HG03354 (cell line): ENCODE measurements around the gene CPNE5.

Source experiments
- ATAC-seq: cut with Tn5 transposase; IDR thresholded peaks from one replicate; pipeline ENCODE4 v1.9.1; 2021; ENCODE audit warnings: mild to moderate bottlenecking; ENCODE audit not compliant: unreplicated experiment, poor library complexity, severe bottlenecking

CPNE5 gene

DNA sequence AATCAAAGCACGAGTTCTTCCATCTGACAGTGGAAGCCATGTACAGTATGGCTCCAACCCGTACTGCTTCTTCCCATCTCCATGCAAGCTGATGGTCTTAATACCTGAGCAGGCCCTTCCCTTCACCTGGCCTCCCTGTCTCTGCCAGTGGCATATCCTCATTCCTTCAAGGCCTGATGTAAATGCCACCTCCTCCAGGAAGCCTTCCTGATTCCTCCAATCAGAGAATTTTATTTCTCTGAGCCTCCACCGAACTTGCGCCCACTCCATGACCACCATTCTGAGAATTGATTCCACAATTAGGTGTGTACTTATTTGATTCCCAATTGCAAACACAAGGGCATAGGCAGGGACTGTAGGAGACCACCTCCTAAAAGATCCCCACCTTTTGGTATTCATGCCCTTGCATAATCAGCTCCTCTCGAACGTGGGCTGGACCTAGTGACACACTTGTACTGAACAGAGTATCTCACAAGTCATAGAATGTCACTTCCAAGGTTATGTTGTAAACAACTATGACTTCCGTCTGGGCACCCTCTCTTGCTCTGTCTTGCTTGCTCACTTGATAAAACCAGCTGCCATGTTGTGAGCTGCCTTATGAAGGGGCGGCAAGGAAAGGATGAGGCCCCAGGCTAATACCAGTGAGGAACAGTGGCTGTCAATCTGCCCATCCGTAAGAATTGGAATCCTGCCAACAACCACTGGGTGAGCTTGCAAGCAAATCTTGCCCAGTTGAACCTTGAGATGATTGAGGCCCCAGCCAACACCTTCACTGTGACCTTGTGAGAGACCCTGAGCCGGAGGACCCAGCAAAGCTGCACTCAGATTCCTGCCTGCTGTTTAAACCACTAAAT lies 38.8 kb downstream of the CPNE5 start:
- no peak for ATAC-seq

DNA sequence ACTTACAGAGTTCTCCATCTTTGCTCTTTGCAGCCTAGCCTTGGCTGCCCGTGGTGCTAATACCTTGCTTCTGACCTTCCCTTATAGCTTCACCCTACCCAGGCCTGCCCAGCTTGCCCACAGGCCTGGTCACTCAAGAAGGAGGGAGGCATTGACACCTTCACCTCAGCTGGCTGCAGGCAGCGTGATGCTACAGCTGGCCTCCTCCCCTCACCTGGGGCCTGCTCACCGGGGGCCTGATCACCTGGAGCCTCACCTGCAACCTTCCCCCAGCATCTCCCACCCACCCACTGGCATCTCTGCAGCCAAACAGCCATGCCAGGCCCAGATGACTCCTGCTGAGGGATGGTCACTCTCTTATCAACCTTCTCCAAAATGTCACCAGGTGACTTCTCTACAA lies 40.4 kb downstream of the CPNE5 start:
- no peak for ATAC-seq

DNA sequence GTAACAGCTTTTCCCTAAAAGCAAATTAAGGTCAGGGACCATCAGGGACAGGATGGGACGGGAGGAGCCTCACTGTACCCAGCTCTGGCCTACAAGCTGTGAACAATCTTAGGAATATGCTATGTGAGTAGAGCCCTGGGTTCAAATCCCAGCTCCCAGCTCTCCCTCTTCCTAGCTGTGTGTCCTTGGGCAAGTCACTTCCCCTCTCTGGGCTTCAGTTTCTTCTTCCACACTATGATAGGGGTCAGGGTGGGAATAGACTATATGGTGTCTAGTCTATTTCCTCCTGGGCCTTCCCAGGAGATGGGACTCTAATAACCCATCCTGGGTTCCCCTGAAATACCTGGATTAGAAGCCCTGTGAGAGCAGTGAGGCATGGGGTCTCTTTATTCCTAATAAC lies 41.6 kb downstream of the CPNE5 start:
- no peak for ATAC-seq

DNA sequence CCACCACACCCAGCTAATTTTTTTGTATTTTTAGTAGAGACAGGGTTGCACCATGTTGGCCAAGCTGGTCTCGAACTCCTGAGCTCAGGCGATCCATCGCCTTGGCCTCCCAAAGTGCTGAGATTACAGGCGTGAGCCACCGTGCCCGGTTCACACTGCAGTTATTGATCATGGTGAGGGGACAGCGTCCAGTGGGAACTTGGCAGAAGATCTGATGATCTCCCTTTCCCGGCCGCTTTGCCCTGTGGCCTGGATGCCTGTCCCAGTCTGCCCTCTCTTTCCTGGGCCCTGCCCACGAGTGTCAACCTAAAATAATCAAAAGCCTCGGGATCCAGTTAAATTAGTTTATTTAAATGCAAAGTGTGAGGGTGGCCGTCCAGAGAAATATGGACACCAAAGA lies 42.2 kb downstream of the CPNE5 start:
- no peak for ATAC-seq

DNA sequence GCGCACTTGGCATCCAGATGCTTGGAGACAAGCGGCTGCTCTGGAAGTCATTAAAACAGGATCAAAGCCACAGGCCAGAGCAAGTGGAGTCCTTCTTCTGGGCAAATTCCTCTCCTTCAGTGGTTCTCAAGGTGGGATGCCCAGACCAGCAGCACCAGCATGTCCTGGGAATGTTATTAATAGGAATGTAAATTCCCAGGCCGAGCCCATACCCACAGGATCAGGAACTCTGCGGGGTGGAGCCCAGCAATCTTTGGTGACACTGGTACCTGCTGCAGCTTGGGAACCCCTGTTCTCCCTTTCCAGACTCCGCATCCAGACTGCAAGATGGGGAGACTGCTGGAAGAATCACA lies 44.6 kb downstream of the CPNE5 start:
- no peak for ATAC-seq

DNA sequence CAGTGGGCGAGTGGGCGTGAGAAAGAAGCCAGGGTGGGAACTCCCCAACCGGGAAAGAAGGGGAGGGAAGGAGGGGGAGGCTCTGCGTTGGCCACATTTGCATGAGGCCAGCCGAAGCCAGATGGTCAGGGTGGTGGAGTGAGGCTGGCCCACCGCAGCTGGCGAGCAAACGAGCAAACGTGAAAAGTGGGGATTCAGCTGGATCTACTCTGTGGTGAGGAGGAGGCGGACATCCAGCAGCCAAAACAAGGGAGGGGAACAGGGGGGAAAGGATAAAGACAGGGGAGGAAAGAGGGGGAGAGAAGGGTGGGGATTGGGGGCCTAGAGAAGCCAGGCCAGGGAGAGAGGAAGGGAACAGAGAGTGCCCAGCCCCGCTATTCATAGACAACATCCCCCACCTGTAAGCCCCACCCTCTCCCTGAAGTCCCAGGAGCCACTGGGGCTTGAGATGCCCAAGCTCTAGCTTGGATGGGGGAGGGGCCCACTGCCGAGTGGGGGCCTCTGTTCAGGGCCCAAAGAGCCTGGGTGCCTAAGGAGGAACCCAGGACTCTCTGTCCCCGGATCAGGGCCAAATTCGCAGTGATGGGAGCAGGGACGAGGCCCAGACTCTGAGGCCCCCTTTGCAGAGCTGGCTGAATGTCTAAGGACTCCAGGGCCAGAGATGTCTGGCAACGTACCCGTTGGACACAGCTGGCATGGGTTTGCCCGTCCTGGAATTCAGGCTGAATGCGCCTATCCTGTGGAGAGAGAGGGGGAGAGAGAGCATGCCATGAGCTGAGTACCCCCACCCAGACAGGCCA lies 45.1 kb downstream of the CPNE5 start:
- no peak for ATAC-seq

DNA sequence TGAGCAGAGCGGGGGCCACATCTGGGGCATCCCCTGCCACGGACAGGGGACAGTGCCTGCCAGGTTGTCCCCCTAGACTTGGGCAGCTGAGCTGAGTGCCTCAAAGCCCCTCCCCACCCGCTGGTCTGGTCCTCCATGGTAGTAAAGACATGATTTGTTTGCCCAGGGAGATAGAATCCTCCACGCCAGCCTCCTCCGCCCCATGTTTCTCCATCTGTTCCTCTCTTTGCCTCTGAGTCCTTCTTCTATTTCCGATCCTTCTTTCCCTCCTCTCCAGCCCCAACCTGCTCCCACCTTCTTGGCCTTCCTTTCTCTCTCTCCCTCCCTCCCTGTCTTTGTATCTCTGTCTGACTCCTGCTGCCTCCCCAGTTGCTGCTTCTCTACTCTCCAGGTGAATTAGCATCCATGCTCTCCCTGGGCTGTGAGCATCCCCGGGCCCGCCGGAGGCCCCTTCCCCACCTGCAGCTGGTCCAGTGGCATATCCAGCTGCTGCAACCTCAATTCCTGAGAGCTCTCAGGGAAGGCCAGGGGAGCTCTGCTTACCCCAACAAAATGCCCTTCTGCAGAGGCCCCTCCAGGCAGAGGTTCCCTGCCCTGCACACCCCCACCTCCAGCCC lies 45.8 kb downstream of the CPNE5 start:
- ATAC-seq: no peak

DNA sequence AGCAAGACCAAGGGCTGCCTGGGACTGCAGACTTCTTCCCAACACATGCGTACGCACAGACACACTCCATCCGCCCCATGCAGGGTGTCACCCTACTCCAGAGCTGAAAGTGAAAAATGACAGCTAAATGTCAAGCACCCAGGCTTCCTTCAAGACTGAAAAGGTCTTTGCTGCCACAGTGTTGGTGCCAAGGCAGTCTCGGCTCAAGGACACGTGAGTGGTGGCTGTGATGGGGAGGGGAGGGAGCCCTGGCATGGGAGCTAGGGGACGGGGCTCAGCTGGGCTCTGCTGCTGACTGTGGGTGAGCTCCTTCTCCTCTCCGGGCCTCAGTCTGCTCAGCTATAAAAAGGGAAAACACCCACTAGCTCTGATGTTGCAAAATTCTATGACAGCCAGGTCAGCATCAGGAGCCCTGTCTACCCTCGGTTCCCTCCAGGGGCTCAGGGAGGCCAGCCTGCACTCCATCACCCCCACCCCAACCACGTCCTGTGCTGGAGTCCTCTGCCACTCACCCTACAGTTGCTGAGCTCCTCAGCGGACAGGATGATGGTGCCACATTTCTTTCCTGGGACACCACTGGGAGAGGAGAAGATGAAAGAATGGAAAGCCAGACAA lies 47.6 kb downstream of the CPNE5 start:
- ATAC-seq: no peak

DNA sequence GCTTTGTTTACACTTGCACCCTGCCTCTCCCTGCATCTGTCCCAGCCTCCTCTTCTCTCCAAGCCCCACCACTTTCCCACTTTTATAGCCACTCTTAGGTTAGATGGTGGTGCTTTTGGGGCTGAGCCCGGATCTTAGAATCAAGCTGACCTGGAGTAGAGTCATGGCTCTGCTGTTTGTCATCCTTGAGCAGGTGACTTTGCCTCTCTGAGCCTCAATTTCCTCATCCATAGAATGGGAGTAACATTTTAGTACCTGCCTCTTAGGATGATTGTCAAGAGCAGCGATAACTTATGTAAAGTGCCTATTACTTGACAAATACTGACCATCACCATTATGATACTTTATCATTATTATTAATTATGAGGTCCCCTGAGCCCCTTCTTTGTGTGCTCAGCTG lies 48.2 kb downstream of the CPNE5 start:
- no peak for ATAC-seq

DNA sequence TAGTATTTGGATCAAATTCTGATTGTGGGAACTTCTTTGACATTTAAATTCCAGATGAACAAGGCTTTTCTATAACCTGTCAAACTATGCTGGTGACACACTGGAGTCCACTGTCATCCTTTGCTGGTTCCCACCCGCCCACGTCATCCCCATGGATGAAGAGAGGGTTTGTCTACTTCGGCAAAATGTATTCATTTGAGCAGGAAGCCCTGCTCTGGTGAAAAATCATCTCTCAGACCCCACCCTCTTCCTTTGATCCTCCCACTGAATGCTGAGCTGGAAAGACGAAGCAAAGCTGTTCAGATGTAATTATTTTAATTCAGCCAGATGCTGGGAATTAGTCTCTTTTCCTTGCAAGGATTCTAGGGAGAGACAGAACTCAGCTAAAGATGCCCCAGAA lies 50.5 kb downstream of the CPNE5 start:
- no peak for ATAC-seq

DNA sequence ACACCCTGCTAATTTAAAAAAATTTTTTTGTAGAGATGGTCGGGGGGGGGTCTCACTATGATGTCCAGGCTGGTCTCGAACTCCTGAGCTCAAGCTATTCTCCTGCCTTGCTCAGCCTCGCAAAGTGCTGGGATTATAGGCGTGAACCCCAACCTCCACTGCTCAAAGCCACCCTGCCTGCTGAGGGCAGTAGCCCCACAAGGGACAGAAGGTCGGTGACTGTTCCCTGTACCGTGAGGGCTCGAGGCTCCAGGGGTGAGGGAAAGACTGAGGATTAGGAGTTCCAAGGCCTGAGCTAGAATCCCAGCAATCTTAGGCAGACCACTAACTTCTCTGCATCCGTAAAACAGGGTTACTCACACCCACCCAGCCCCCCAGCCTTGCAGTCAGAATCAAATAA lies 51.1 kb downstream of the CPNE5 start:
- no peak for ATAC-seq

DNA sequence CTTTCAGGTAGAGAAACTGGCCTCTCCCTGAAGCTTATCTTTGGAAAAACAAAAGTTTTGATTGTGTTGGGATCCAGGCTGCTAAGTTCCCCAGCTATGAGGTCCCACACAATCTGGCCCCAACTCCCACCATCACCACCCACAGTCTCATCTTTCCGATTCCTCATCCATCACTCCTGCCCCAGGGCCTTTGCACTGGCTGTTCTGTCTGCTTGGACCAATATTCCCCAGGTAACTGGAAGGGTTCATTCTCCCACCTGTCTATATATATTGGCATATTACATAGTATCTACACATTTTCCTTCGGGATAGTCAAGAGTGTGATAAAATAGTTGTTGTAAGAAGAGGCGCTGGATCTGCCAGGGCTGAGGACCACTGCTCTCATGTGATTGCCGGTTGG lies 52.0 kb downstream of the CPNE5 start:
- ATAC-seq: no peak

DNA sequence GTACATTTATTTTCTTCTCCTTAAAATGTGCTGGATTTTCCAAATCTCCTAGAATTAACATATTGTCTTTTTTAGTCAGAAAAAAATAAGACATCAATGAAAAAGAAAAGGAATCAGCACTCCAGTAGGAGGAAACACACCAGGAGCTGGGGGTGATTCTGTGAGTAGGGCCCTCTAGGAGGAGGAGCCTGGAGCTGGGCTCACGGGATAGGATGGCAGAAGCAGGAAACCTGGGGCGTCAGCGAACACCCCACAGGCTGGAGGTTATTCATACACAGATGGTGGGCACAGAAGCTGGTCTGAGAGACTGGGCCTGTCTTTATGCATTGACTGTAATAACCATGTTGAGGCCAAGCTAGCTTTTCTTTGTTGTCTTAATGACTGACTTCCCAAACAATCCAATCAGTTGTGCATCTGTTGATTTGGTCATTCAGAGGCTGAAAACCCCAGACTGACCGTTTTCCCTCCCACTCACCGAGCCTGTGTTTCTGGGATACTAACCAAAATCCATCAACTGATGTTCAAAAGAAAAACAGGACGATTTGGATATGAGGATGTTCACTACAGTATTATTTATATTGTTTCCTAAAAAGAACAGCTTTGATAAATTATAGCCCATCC lies 53.1 kb downstream of the CPNE5 start:
- no peak for ATAC-seq

DNA sequence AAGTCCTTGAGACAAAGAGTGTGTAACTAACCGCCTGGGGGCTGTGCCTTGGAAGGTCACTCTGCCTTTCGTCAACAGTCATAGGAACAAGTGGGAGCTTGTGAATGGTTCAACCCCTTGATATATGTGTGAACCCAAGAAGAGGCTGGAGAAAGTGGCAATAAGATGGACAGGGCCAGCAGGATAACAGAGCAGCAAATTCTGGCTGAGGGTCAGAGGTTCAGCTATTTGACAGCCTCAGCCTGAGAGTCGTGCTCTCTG lies 54.9 kb downstream of the CPNE5 start:
- ATAC-seq: no peak

DNA sequence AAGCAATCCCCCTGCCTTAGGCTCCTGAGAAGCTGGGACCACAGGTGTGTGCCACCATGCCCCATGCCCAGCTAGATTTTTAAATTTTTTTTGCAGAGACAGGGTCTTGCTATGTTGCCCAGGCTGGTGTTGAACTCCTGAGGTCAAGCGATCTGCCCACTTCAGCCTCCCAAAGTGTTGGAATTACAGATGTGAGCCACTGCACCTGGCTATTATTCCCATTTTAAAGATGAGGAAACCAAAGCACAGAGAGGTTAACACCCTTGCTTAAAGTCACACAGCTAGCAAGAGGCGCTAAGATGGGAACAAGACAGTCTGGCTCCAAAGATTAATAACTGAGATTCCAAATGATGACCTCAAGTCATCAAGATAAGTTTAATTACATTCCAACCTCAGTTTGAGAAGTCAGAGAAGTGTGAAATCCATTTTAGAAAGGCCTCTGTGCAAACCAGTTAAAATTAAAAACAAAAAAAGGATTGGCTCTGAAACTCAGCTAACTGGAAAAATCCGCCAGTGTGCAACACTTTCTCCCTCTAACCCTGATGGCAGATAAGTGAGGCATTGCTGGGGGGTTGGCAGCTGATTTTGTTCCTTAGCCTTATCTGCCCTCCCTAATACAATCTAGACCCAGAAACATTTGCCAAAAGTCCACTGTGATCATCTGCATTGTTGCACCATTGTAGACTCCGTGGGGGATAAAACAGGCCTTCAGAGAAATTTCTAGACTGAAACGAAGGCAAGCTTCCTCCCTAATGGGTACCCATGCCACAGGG lies 55.5 kb downstream of the CPNE5 start:
- ATAC-seq: no peak

DNA sequence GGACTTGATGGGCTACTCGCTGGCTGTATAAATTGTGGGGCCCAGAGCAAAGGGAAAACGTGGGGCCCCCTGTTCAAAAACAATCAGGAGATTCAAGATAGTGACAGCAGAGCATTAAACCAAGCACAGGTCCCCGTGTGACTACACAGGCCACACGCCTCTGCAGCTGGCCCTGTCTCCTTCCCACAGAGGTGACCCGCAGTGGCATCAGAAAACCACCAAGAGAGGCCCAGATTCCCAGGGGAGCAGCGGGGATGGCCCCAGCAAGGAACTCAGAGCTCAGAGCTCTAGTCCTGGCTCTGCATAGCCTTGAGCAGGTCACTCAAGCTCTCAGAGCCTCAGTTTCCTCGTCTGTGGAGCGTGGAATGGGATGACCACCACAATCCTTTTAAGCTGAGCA lies 57.6 kb downstream of the CPNE5 start:
- no peak for ATAC-seq

DNA sequence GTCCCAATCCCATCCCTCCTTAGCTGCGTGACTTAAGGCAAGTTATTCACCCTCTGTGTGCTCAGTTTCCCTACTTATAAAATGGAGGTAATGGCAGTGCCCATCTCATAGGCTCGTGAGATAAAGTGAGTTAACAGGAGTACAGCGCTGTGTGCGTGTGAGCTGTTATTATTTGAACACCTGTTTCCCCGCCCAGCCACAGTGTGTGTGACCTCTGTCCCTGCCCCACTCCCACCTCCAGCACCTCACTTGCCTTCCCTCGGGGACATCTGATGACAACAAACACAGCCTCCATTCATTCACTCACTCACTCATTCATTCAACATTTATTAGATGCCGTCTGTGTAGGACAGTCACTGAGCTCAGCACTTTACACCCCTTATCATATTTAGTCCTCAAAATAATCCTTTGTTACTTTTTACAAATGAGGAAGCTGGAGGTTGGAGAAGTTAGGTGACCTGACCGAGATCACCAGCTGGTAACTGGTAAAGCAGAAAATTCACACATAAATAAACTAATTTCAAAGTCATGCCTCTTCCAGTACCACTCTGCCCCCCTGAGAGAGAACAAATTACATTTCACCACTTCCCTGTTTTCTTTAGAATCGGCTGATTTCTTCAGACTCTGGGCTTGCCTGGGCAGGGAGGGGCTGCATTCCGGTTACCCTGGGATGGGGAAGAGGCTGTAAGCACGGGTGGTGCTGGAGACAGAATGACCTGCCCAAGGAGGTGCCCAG lies 58.6 kb downstream of the CPNE5 start:
- no peak for ATAC-seq

DNA sequence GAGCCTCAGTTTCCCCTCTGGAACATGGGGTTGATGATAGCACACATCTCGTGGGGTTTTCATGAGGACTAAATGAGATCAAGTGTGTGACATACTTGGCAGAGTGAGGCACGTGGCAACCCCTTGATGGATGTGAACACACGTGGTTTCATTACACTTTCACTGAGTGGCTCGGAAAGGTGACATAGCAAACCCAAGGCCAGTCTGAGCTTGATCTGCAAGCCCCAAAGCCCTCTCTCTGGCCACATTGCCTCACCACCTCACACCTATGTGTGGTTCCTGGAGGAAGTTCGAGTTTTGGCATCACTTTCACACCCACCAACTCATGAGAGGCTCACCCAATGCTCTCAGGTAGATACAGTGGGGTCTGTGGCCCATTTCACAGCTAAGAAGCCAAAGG lies 60.0 kb downstream of the CPNE5 start:
- no peak for ATAC-seq

DNA sequence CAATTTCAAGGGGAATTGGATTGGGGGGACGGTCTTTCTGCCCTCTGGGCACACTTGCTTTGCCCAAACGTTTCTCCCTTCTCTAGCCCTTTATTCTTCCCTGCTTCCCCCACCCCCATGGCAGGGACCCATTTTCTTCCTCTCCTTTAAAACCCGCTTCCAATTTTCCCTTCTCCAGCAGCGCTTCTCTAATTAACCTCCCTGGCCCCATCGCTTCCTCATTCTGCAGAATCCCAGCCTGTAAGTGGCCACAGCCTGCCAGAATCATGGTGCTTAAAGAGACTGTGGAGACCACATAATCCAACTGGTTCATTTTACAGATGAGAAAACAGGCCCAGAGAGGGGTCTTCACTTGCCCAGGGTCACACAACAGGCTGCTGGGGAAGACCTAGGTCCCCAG lies 61.4 kb downstream of the CPNE5 start:
- no peak for ATAC-seq
